NCI-H2029 treated with DMSO at 0.1 percent for 48 hours (cell line): Measurements from ENCODE around the gene TNFRSF19.
"Not testable (repeated sequence)": the region's sequence is repeated elsewhere in the genome, so short reads cannot be mapped to it uniquely, and the experiment has no call there.

Source experiments
- DNase-seq: peaks from one replicate; lab custom pipeline; 2025; lab: John Stamatoyannopoulos, UW

TNFRSF19 gene

GRCh38 chr13:23567906-23568460 is 2.2 kb upstream of the TNFRSF19 start:
- DNase-seq = no peak

DNA sequence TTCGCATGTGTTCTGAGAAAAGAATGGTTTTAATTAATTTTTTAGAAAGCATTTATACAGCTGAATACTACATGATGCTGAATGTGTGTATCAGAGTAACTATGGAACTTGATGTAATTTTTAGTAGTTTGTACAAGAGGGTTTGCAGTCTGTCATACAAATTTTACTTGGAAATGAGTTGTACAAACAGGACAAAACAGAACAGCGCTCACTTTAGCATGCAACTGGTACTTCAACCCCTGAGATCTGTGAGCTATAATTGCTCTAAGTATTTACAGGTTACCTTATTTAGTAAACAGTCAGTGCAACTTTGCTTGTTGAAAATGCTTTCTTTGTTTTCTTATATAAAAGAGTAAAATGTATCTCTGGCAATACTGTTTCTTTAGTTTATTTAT is 706 bp downstream of the TNFRSF19 start:
- no peak for DNase-seq

- no peak for DNase-seq
Observed at GRCh38 chr13:23571431-23571830, 1.2 kb downstream of the TNFRSF19 start.

DNA sequence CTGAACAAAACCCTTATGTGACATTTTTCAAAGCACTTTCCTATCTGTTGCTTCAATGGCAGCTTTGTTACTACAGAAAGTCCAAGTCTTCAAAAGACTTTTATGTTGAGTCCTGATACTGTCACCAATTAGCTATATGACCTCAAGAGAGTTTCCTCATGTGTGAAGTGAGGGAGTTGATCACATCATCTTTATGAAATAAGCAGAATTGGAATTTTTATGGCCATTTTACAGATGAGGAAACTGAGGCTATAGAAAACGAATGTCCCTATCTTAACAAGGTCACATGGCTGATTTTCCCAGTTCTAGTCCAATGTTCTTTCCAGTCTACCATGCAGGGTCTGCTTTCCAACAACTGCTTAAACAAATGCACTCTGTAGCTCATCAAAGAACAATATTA is 2.6 kb downstream of the TNFRSF19 start:
- DNase-seq = no peak

DNA sequence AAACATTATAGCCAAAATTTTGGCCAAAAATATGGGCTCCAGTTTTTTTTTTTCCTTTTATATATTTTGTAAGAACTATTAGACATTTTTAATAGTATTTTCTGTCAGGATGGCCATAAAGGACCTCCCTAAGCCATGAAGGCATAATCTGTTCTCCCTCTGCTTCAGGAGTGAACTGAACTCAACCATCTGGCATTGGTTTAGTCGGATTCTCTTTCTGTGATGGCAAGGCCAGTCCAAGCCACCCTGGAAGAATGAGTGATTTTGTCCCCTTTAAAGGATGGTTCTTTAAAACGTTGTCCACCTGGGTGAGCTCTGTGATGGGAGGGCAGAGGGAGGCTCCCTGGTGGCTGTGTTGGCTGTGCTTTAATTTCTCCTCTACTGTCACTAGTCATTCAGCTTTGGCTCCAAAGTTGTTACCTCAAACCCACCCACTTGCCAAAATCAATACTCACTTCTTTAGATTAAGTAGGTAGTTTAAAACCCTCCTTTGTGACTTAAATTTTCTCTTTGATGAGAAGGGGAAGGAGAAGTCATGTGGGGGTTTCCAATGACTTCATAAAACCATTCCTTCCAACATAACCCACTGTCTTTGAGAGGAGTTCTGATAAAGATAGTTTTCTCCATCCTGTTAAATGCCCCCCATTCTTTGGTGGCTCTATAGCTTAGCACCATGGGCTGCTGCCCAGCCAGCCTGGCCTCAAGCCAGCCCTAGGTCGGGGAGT is 4.4 kb downstream of the TNFRSF19 start:
- DNase-seq = no peak

DNA sequence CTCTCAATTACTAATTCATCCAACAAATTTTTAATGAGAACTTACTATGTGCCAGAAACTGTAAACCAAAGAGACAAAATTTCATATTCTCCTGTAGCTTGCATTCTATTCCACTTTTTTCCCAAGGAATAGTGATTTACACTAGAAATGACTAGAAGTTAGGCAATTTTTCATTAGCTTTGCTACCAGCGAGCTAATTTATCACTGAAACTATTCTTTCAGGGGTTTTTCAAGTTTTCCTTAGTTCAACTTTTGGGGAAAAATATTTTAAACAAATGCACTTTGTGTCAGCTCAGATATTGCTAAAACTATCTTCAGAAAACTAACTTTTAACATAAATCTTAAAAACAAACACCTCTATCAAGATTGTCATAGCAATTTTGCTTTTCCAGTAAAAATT is 5.4 kb downstream of the TNFRSF19 start:
- DNase-seq = no peak

- DNase-seq = peak; percentile 5
Observed at GRCh38 chr13:23578411-23579071, 8.3 kb downstream of the TNFRSF19 start.

- peak; percentile 21 for DNase-seq
Observed at GRCh38 chr13:23579072-23579895, 9.1 kb downstream of the TNFRSF19 start.

DNA sequence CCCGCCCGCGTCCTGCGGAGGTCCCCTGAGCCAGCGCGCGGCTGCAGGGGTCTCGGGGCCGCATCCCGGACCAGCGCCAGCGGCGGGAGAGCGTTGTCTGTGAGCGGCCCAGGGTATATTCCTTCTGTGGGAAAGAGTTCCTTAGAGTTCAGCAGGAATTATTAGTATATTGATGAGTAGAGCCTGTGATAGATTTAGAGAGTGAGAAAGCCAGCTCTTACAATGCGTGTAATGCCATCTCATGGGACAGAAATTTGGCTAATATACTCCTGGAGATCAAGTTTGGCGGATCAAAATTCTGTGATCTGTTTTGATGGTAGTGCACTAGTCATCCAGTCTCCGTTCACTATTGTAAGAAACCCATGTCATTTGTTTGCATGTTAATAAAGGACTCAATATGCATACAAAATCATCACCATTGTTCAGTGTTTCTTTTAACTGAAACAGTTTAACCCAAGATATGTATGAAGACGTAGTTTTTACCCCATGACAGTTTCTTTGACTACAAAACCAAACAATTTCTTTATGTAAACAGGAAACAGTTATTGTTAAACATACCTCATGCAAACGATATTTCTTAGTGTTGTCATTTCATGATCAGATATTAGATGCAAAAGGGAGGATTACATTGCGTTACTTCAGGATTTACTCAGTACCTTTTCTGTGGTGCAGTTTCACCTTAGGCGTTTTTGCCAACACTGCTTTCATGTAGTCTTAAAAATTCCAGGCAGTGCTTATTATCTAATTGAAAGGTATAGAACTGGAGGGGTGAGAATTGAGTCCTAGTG is 9.9 kb downstream of the TNFRSF19 start:
- DNase-seq = no peak

DNA sequence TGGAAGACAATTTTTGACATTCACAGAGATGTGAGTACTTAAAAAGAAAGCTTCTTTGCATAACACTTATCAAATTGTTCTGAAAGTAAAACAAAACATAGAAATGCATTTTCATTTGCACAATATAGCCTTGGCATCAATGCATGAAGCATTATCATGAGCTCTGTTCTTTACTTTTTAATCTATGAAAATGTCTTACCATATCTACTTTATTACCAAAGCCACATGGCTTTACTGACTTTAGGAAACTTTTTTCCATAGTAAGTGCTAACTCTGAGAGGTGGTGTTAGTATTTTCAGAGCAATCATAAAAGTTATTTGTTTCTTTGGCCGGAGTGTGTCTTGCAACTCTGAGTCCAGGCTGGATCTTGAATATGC is 10.5 kb downstream of the TNFRSF19 start:
- DNase-seq = no peak

- DNase-seq = peak; percentile 30
Observed at GRCh38 chr13:23583491-23583890, 13.3 kb downstream of the TNFRSF19 start.

DNA sequence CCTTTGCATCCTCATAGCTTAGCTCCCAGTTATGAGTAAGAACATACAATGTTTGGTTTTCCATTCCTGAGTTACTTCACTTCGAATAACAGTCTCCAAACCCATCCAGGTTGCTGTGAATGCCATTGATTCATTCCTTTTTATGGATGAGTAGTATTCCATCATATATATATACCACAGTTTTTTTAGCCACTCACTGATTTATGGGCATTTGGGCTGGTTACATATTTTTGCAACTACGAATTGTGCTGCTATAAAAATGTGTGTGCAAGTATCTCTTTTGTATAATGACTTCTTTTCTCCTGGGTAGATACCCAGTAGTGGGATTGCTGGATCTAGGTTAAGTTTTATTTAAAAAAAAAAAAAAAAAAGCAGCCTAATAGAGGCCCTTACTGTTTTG is 14.1 kb downstream of the TNFRSF19 start:
- no peak for DNase-seq

- DNase-seq = no peak
Observed at GRCh38 chr13:23586336-23586735, 16.1 kb downstream of the TNFRSF19 start.

DNA sequence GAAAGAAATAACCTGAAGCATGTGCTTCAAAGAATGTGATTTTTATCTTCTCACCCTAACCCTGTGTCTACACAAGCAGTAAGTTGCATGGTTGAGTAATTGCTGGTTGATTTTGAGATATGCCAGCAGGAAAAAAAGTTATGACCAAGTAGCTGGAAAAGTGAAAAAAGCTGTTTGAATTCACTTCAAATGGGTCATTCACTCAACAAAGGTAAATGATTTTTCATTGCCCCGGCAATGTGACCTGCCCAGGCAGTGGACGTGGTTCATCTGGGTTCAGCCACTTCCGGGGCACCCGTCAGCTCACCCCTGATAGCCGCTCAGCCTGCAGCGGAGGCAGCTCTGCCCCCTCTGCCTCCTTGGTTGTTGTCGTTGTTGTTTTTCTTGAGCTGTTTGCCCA is 18.5 kb downstream of the TNFRSF19 start:
- no peak for DNase-seq

DNA sequence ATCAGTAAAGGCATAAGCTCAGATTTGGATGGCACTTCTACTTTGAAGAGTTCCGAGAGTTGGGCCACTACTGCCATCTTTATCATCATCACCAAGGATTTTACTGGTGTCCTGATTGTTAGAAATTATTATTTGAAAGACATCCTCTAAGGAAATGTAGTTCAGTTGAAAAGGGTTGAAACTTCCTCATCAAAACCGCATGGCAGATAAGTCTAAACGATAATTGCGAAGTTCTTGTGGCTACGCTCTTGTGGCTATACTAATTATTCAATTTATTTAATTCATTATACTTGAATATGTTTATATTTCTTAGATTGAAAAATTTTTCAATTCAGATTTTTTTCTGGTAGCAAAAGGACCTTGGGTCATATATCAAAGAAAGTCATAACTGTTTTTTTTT is 22.4 kb downstream of the TNFRSF19 start:
- DNase-seq = no peak

DNA sequence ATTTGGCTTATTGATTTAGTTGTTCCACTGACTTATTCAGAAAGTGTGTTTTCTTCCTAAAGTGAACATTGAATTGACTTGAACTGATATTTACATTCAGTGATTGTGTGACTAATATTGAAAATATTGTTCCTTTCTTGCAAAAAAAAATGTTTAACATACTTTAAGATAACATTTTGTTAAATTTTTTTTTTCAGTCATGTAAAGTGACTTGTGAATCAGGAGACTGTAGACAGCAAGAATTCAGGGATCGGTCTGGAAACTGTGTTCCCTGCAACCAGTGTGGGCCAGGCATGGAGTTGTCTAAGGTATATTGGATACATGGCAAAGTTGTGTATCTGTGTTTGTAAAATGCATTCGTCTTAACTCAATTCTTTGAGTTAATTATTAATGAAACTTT is 22.9 kb downstream of the TNFRSF19 start:
- no peak for DNase-seq

DNA sequence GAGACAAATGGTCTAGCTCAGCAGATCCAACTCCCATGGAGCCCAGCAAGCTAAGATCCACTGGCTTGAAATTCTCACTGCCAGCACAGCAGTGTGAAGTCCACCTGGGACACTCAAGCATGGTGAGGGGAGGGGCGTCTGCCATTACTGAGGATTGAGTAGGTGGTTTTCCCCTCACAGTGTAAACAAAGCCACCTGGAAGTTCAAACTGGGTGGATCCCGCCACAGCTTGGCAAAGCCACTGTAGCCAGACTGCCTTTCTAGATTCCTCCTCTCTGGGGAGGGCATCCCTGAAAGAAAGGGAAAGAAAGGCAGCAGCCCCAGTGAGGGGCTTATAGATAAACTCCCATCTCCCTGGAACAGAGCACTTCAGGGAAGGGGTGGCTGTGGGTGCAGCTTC is 24.1 kb downstream of the TNFRSF19 start:
- DNase-seq = not testable (repeated sequence)

- DNase-seq = no peak
Observed at GRCh38 chr13:23598369-23598768, 28.2 kb downstream of the TNFRSF19 start.

DNA sequence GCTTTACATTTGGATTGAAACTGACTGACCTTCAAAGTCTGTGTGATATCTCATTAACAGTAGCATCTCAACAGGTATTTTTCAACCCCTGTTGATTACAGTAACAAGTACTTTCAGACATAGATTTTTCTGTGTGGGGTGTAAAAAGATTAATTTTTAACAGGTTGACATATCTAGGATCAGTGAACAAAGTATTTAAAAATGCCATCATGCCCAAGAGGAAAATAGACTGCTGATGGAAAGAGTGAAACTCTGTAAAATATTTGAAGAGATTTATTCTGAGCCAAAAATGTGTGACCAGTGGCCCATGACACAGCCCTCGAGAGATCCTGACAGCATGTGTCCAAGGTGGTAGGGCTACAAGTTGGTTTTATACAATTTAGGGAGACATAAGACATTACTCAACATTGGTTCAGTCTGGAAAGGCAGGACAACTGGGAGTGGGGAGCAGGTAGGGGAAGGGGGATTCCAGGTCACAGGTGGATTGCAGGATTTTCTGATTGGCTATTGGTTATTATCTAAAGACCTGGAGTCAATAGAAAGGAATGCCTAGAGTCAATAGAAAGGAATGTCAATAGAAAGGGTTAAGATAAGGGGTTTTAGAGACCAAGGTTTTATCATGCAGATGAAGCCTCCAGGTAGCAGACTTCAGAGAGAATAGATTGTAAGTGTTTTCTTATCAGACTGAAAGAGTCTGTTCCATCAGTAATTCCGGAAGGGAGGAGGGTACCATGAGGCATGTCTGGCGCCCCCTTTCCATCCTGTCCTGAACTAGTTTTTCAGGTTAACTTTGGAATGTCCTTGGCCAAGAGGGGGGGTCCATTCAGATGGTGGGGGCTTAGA is 29.1 kb downstream of the TNFRSF19 start:
- DNase-seq = no peak

- no peak for DNase-seq
Observed at GRCh38 chr13:23600100-23600499, 29.9 kb downstream of the TNFRSF19 start.

GRCh38 chr13:23600534-23600933 is 30.3 kb downstream of the TNFRSF19 start:
- DNase-seq = no peak
